Measurements from ENCODE around the gene UNC5C. TPM values are rescaled to one million over a fixed set of nuclear protein-coding genes. Genes with fewer than 3 reads are reported as not detected.

UNC5C gene
- total RNA-seq, 1 experiment from 2014 or later, result not detected

DNA sequence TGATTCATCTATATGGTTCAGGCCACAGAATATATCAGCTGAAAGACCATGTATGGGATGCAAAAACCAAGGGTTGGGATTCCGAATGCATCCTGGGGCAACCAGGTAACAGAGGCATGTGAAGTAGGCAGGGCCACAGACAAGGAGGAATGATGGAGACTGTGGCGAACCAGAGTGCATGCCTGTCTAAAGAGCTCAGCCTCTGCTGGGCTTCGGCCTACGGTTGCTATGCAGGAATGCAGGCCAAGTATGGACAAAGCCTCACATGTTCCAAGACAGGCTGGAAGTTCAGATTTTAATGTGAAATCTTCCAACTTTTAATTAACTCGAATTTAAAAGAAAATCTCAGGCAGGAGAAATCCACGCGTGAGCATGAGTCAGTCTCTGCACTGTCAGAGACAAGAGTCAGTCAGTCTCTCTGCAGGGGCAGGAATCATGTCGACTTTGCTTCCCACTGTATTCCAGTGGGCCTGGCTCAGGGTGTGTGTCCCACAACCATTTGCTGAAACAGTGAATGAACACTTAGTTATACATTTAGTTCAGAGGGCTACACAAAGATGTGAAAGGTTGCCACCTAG lies 344.4 kb downstream of the UNC5C start:
- H3K4me3 Mint-ChIP-seq (ENCODE audit: unreplicated experiment), result no peak overlapping the region
- ChIA-PET POLR2A (no interaction called here), CTCF (interaction anchor here (0.8 to 1.6 kb wide), 3 partner anchors 10 to 153 kb away, joined by 3 to 5 read pairs (median 3); no protein-coding TSS in a partner anchor)
- no peak for DNase-seq (ENCODE audit: unreplicated experiment)
- no peaks in the 10 kb centered on the region for H3K4me1 Mint-ChIP-seq (ENCODE audit: insufficient read depth, unreplicated experiment)
- intact Hi-C loops (cut with micrococcal nuclease), result no loop called here
- no TSS peak for BruUV-seq (replicated peaks)
- no peak overlapping the region for H3K27ac Mint-ChIP-seq (ENCODE audit: low read depth, unreplicated experiment)
- no peaks in the 10 kb centered on the region for H3K36me3 Mint-ChIP-seq (ENCODE audit: insufficient read depth, unreplicated experiment)
- H3K9me3 Mint-ChIP-seq (ENCODE audit: unreplicated experiment), result no peaks in the 10 kb centered on the region
- TF ChIP-seq, protein P1, sequence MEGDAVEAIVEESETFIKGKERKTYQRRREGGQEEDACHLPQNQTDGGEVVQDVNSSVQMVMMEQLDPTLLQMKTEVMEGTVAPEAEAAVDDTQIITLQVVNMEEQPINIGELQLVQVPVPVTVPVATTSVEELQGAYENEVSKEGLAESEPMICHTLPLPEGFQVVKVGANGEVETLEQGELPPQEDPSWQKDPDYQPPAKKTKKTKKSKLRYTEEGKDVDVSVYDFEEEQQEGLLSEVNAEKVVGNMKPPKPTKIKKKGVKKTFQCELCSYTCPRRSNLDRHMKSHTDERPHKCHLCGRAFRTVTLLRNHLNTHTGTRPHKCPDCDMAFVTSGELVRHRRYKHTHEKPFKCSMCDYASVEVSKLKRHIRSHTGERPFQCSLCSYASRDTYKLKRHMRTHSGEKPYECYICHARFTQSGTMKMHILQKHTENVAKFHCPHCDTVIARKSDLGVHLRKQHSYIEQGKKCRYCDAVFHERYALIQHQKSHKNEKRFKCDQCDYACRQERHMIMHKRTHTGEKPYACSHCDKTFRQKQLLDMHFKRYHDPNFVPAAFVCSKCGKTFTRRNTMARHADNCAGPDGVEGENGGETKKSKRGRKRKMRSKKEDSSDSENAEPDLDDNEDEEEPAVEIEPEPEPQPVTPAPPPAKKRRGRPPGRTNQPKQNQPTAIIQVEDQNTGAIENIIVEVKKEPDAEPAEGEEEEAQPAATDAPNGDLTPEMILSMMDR (IDR thresholded peaks at IDR 0.05; ENCODE audit: unreplicated experiment), result no peak
- no peaks in the 10 kb centered on the region for H3K27me3 Mint-ChIP-seq (ENCODE audit: insufficient read depth, unreplicated experiment)

DNA sequence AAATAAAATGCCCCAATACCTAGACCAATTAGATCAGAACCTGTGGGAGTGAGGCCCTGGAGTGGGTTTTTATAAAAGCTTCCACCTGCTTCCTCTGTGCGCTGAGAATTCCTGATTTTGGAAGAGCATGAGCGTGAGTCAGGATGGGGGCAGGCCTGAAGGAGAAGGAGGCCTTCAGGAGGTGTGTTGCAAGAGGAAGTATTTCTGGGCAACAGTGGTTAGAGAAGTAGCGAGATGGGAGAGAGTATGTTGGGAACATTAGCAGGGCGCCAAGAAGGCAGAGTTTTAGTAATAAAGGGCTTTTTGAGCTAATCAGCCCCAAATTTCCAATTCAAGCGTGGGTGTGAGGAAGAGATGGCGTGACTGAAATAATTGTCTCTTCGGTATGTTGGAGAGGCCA lies 349.8 kb downstream of the UNC5C start:
- Mint-ChIP-seq H3K27ac (ENCODE audit: low read depth, unreplicated experiment) (no peak overlapping the region), H3K4me1 (ENCODE audit: insufficient read depth, unreplicated experiment) (no peaks in the 10 kb centered on the region)
- POLR2A ChIA-PET, result no interaction called here

DNA sequence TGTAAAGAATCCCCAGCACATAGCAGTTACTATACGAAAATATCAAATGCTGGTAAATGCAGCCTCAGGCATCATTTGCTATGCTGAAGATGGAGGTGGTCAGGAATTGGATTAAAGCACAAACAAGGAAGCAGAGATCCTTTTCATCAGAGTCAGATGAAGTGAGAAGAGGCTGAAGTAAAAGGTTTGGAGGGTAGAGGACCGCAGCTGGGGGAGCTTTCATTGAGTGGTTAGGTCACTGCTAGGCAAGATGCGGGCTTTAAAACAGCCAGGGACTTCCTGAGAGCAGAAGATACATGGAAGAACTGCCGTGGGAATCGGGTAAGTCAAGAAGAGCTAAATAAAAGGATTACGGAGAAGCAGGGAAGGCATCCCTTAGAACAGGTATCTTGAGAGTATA lies 351.4 kb downstream of the UNC5C start:
- no peaks in the 10 kb centered on the region for H3K4me1 Mint-ChIP-seq (ENCODE audit: insufficient read depth, unreplicated experiment)
- intact Hi-C loops (cut with micrococcal nuclease), result no loop called here
- TF ChIP-seq, protein P1 (IDR thresholded peaks at IDR 0.05; ENCODE audit: unreplicated experiment), result no peak
- ChIA-PET CTCF (interaction anchor here (0.8 kb wide), 1 partner anchor 10 kb away, joined by 3 read pairs; no protein-coding TSS in a partner anchor), POLR2A (interaction anchor here (0.6 kb wide), 1 partner anchor 1119 kb away, joined by 3 read pairs; no protein-coding TSS in a partner anchor)
- DNase-seq (ENCODE audit: unreplicated experiment), result no peak
- no TSS peak for BruUV-seq (replicated peaks)
- peaks cover 5% of the 10 kb centered on the region for H3K36me3 Mint-ChIP-seq (ENCODE audit: insufficient read depth, unreplicated experiment)
- no peak overlapping the region for H3K27ac Mint-ChIP-seq (ENCODE audit: low read depth, unreplicated experiment)
- no peaks in the 10 kb centered on the region for H3K9me3 Mint-ChIP-seq (ENCODE audit: unreplicated experiment)
- no peak overlapping the region for H3K4me3 Mint-ChIP-seq (ENCODE audit: unreplicated experiment)
- H3K27me3 Mint-ChIP-seq (ENCODE audit: insufficient read depth, unreplicated experiment), result no peaks in the 10 kb centered on the region

More for the DNA sequence above, 349.8 kb downstream of the UNC5C start:
- Mint-ChIP-seq H3K4me3 (ENCODE audit: unreplicated experiment) (no peak overlapping the region), H3K36me3 (ENCODE audit: insufficient read depth, unreplicated experiment) (peaks cover 1% of the 10 kb centered on the region), H3K9me3 (ENCODE audit: unreplicated experiment) (no peaks in the 10 kb centered on the region), H3K27me3 (ENCODE audit: insufficient read depth, unreplicated experiment) (no peaks in the 10 kb centered on the region)
- CTCF ChIA-PET, result no interaction called here
- TF ChIP-seq, protein P1 (IDR thresholded peaks at IDR 0.05; ENCODE audit: unreplicated experiment), result no peak
- peak; percentile 72 for DNase-seq (ENCODE audit: unreplicated experiment)
- no TSS peak for BruUV-seq (replicated peaks)
- intact Hi-C loops (cut with micrococcal nuclease), result no loop called here

DNA sequence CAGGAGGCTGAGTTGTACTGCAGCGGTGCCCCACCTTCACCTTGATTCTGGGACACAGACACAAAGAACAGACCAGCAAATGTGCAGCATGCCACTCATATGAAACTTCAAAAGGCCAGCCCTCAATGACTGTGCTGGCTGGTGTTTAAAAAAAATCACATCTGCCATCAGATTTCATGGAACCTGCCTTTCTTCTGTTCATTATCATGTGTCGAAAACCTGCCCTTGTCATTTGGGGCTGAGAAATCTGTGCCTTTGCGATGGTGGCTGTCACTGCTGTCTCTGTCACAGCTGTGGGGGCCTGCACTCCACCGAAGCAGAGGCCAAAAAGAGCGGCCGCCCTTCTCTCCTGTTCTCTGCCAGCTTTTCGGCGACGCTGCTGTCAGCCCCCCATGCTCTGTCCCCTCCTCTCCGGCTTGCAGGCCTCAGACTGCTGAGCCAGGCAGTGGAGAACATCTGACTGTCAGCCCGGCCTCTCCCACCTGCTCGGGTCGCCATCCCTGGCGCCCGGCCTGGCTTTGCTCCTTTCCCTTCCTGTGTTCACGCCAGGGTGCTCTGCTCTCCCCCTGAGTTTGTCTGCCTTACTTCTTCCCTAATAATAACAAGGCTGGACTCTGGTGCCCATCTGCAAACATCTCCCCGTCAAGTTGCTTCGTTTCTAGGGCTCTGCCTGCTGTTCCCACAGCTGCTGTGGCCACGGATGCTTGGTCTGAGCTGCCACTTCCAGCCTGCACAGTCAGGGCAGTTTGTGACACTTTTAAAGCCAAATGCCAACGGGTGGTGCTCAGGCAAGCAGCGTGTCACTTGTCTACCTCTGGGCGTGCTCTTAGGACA lies 355.2 kb downstream of the UNC5C start:
- no peak for DNase-seq (ENCODE audit: unreplicated experiment)
- no peak overlapping the region for H3K27ac Mint-ChIP-seq (ENCODE audit: low read depth, unreplicated experiment)
- BruUV-seq (replicated peaks), result no TSS peak

More for the DNA sequence above, 355.2 kb downstream of the UNC5C start:
- TF ChIP-seq, protein P1 (IDR thresholded peaks at IDR 0.05; ENCODE audit: unreplicated experiment), result no peak
- Mint-ChIP-seq H3K4me1 (ENCODE audit: insufficient read depth, unreplicated experiment) (no peaks in the 10 kb centered on the region), H3K36me3 (ENCODE audit: insufficient read depth, unreplicated experiment) (peaks cover 5% of the 10 kb centered on the region), H3K4me3 (ENCODE audit: unreplicated experiment) (no peak overlapping the region), H3K9me3 (ENCODE audit: unreplicated experiment) (no peaks in the 10 kb centered on the region), H3K27me3 (ENCODE audit: insufficient read depth, unreplicated experiment) (no peaks in the 10 kb centered on the region)
- CTCF ChIA-PET, result interaction anchor here (0.7 kb wide), 1 partner anchor 74 kb away, joined by 4 read pairs; no protein-coding TSS in a partner anchor
- intact Hi-C loops (cut with micrococcal nuclease), result no loop called here
- POLR2A ChIA-PET, result no interaction called here
